Liver (tissue), 9 donors: ENCODE measurements around the gene CEP128. TPM values are rescaled to one million over a fixed set of nuclear protein-coding genes. Genes with fewer than 3 reads are reported as not detected.

Source experiments
- DNase-seq: peaks from one replicate; pipeline ENCODE4 v3.0.0-alpha.2; 2017; ENCODE audit warnings: low spot score
- H3K27ac ChIP-seq, 2 donors: one replicate each; pipeline ENCODE4 v1.7.0; 2013; ENCODE audit warnings: inconsistent platforms in 2 of 2, low read length in 2 of 2, control low read depth in 1 of 2, low read depth in 1 of 2, mild to moderate bottlenecking in 1 of 2
- H3K27me3 ChIP-seq, 4 donors: one replicate each; pipeline versions ENCODE4 v1.6.1 to v1.7.0; 2013; ENCODE audit warnings: low read length in 3 of 4, inconsistent platforms in 1 of 4, mild to moderate bottlenecking in 1 of 4, moderate library complexity in 1 of 4; ENCODE audit not compliant: control insufficient read depth in 4 of 4, insufficient read depth in 4 of 4
- H3K36me3 ChIP-seq, 4 donors: one replicate each; pipeline versions ENCODE4 v1.6.1 to v1.7.0; 2013; ENCODE audit warnings: low read length in 3 of 4, mild to moderate bottlenecking in 3 of 4, low read depth in 1 of 4, moderate library complexity in 1 of 4; ENCODE audit not compliant: control insufficient read depth in 4 of 4, insufficient read depth in 3 of 4
- H3K4me1 ChIP-seq, 4 donors: one replicate each; pipeline versions ENCODE4 v1.6.1 to v1.7.0; 2013; ENCODE audit warnings: low read length in 3 of 4, mild to moderate bottlenecking in 3 of 4, moderate library complexity in 1 of 4; ENCODE audit not compliant: control insufficient read depth in 4 of 4, insufficient read depth in 4 of 4
- H3K4me3 ChIP-seq, 3 donors: one replicate each; pipeline versions ENCODE4 v1.6.1 to v1.7.0; 2013; ENCODE audit warnings: low read length in 3 of 3, control low read depth in 1 of 3, low read depth in 1 of 3, mild to moderate bottlenecking in 1 of 3
- H3K9ac ChIP-seq, 2 donors: one replicate each; pipeline ENCODE4 v1.7.0; 2013; ENCODE audit warnings: low read length in 2 of 2, mild to moderate bottlenecking in 2 of 2, moderate library complexity in 2 of 2, control low read depth in 1 of 2, low read depth in 1 of 2
- H3K9me3 ChIP-seq, 4 donors: one replicate each; pipeline versions ENCODE4 v1.6.1 to v1.7.0; 2013; ENCODE audit warnings: low read length in 3 of 4; ENCODE audit not compliant: control insufficient read depth in 4 of 4
- EGR1 ChIP-seq, 2 donors: IDR thresholded peaks; 2 replicates each; pipeline ENCODE4 v1.6.1; 2016 to 2018; ENCODE audit warnings: antibody characterized with exemption in 2 of 2, low read depth in 2 of 2
- FOXA1 ChIP-seq: IDR thresholded peaks from 2 replicates; pipeline ENCODE4 v1.6.1; 2016; ENCODE audit warnings: antibody characterized with exemption
- FOXA2 ChIP-seq: IDR thresholded peaks from 2 replicates; pipeline ENCODE4 v1.6.1; 2016; ENCODE audit warnings: antibody characterized with exemption
- GABPA ChIP-seq, 2 donors: IDR thresholded peaks in 1 of 2; conservative IDR thresholded peaks in 1 of 2; 2 replicates each; pipeline ENCODE4 v1.6.1; 2016; ENCODE audit warnings: antibody characterized with exemption in 2 of 2, mild to moderate bottlenecking in 1 of 2, moderate library complexity in 1 of 2
- HNF4A ChIP-seq, 2 donors: conservative IDR thresholded peaks; 2 replicates each; pipeline ENCODE4 v1.6.1; 2016; ENCODE audit warnings: antibody characterized with exemption in 2 of 2, mild to moderate bottlenecking in 2 of 2
- HNF4G ChIP-seq: IDR thresholded peaks from 2 replicates; pipeline ENCODE4 v1.6.1; 2016; ENCODE audit warnings: antibody characterized with exemption
- NR2F2 ChIP-seq: IDR thresholded peaks from 2 replicates; pipeline ENCODE4 v1.6.1; 2016; ENCODE audit warnings: antibody characterized with exemption
- RAD21 ChIP-seq, 2 donors: IDR thresholded peaks; 2 replicates each; pipeline ENCODE4 v1.6.1; 2016; ENCODE audit warnings: antibody characterized with exemption in 2 of 2, mild to moderate bottlenecking in 2 of 2
- REST ChIP-seq: IDR thresholded peaks from 2 replicates; pipeline ENCODE4 v1.6.1; 2016; ENCODE audit warnings: antibody characterized with exemption, mild to moderate bottlenecking
- RXRA ChIP-seq, 2 donors: IDR thresholded peaks; 2 replicates each; pipeline ENCODE4 v1.6.1; 2017 to 2018; ENCODE audit warnings: antibody characterized with exemption in 2 of 2, mild to moderate bottlenecking in 1 of 2
- SP1 ChIP-seq: IDR thresholded peaks from 2 replicates; pipeline ENCODE4 v1.6.1; 2018; ENCODE audit warnings: antibody characterized with exemption, mild to moderate bottlenecking
- TAF1 ChIP-seq: conservative IDR thresholded peaks from 2 replicates; pipeline ENCODE4 v1.6.1; 2016; ENCODE audit warnings: antibody characterized with exemption, mild to moderate bottlenecking
- YY1 ChIP-seq: IDR thresholded peaks from 2 replicates; pipeline ENCODE4 v1.6.1; 2016; ENCODE audit warnings: antibody characterized with exemption, mild to moderate bottlenecking
- WGBS: extraction: QIAGEN DNeasy Blood & Tissue Kit; methylation state at CpG from one replicate; pipeline ENCODE4 v1.1.7; 2013; 5-methylcytosine and 5-hydroxymethylcytosine counted together
- polyA plus RNA-seq, 2 donors: library from polyadenylated mRNA; stranded (reverse) in 1 of 2; unstranded in 1 of 2; fragments of 200-250 nt in 1 of 2; fragments of >200 nt in 1 of 2; fragmentation: Nextera tagmentation in 1 of 2; extraction: Ambion mirVana in 1 of 2; gene quantifications; one replicate each; pipeline versions ENCODE4 v1.2.1 to v1.2.3, GENCODE V29; 2013 to 2015
- total RNA-seq, 2 donors: library from RNA; depleted of rRNA; stranded (reverse); fragments of >200 nt; gene quantifications; one replicate each; pipeline ENCODE4 v1.2.3, GENCODE V29; 2014
- TF ChIP-seq, protein P1 (sequence below): IDR thresholded peaks from 2 replicates; pipeline ENCODE4 v1.6.1; 2016; ENCODE audit warnings: antibody characterized with exemption
- TF ChIP-seq, protein P2 (sequence below): fragments of 150-350 bp; IDR thresholded peaks from 2 replicates; pipeline ENCODE4 v1.5.1; 2017; ENCODE audit warnings: improper control_type of control experiment, low read depth, low read length; ENCODE audit not compliant: missing input control
- TF ChIP-seq, protein P3 (sequence below): IDR thresholded peaks from 2 replicates; pipeline ENCODE4 v1.6.1; 2016; ENCODE audit warnings: antibody characterized with exemption
- TF ChIP-seq, protein P4 (sequence below): IDR thresholded peaks from 2 replicates; pipeline ENCODE4 v1.6.1; 2016; ENCODE audit warnings: antibody characterized with exemption
- donor health status: healthy.
- donor health status: healthy.
- donor health status: healthy.
- donor health status: healthy.
- donor health status: healthy.

CEP128 gene
- total and polyA plus RNA-seq, 4 donors, result 0.27 to 3.8 (median 1.4) TPM

DNA sequence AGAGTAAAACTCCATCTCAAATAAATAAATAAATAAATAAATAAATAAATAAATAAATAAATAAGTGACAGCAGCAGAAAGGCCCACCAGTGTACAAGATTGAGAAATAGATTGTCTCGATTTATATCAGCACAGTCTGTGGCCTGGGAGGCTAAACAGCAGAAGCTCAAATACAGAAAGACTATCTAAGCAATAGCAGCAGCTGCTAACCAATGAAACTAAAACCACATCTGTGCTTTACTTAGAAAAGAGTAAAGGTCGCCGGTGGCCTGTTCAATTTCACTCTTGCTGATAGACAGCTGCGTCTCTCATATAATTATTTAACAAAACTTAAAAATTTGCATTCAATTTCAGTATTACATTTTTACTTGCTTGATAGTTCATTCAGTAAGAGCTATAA, 325.7 kb downstream of the CEP128 start:
- Histone ChIP-seq H3K36me3 (no peaks in the 10 kb centered on the region), H3K27me3 (no peaks in the 10 kb centered on the region), H3K9ac (no peak overlapping the region), H3K4me3 (no peak overlapping the region), H3K4me1 (no peaks in the 10 kb centered on the region), H3K9me3 (no peaks in the 10 kb centered on the region), H3K27ac (no peak overlapping the region)
- 66% methylated on average over 4 of the region's 4 CpGs for WGBS
- TF ChIP-seq RXRA (IDR thresholded peaks at IDR 0.05) (no peak), FOXA1 (no peak), HNF4G (no peak), YY1 (no peak), REST (no peak), SP1 (no peak)
- TF ChIP-seq, protein P1, sequence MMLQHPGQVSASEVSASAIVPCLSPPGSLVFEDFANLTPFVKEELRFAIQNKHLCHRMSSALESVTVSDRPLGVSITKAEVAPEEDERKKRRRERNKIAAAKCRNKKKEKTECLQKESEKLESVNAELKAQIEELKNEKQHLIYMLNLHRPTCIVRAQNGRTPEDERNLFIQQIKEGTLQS, result no peak
- TF ChIP-seq, protein P2, sequence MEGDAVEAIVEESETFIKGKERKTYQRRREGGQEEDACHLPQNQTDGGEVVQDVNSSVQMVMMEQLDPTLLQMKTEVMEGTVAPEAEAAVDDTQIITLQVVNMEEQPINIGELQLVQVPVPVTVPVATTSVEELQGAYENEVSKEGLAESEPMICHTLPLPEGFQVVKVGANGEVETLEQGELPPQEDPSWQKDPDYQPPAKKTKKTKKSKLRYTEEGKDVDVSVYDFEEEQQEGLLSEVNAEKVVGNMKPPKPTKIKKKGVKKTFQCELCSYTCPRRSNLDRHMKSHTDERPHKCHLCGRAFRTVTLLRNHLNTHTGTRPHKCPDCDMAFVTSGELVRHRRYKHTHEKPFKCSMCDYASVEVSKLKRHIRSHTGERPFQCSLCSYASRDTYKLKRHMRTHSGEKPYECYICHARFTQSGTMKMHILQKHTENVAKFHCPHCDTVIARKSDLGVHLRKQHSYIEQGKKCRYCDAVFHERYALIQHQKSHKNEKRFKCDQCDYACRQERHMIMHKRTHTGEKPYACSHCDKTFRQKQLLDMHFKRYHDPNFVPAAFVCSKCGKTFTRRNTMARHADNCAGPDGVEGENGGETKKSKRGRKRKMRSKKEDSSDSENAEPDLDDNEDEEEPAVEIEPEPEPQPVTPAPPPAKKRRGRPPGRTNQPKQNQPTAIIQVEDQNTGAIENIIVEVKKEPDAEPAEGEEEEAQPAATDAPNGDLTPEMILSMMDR, result no peak
- DNase-seq, result no peak

DNA sequence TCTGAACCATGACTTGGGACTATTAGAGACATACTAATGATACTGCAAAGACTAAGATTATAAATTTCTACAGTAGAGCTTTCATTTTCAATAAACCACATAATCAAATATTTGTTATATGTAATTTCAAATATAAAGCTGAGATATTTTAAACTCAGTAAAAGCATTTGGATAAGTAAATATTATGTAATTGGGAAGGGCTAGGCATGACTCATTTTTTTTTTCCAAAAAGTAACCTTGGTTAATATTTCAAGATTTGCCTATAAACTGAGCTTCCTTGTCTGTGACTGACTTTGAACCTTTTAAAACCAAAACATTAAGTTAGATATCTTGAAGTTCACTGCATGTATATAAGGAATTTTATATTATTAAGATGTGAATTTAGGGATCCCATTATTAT, 332.5 kb downstream of the CEP128 start:
- Histone ChIP-seq H3K27ac (no peak overlapping the region), H3K4me3 (no peak overlapping the region), H3K9me3 (no peaks in the 10 kb centered on the region), H3K36me3 (no peaks in the 10 kb centered on the region), H3K4me1 (no peaks in the 10 kb centered on the region), H3K9ac (no peak overlapping the region), H3K27me3 (no peaks in the 10 kb centered on the region)
- DNase-seq, result no peak
- TF ChIP-seq EGR1 (IDR thresholded peaks at IDR 0.05; ENCODE audit: low read depth in 2 of 2) (no peak), YY1 (no peak), FOXA1 (no peak), REST (no peak), HNF4A (conservative IDR thresholded peaks at IDR 0.05) (no peak), GABPA (IDR thresholded peaks at IDR 0.05 in 1 of 2, conservative IDR thresholded peaks at IDR 0.05 in 1 of 2) (no peak), NR2F2 (no peak), RAD21 (IDR thresholded peaks at IDR 0.05) (no peak), SP1 (no peak), HNF4G (no peak), FOXA2 (no peak), TAF1 (no peak)
- TF ChIP-seq, protein P3, sequence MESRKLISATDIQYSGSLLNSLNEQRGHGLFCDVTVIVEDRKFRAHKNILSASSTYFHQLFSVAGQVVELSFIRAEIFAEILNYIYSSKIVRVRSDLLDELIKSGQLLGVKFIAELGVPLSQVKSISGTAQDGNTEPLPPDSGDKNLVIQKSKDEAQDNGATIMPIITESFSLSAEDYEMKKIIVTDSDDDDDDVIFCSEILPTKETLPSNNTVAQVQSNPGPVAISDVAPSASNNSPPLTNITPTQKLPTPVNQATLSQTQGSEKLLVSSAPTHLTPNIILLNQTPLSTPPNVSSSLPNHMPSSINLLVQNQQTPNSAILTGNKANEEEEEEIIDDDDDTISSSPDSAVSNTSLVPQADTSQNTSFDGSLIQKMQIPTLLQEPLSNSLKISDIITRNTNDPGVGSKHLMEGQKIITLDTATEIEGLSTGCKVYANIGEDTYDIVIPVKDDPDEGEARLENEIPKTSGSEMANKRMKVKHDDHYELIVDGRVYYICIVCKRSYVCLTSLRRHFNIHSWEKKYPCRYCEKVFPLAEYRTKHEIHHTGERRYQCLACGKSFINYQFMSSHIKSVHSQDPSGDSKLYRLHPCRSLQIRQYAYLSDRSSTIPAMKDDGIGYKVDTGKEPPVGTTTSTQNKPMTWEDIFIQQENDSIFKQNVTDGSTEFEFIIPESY, result no peak
- TF ChIP-seq, protein P2, result no peak
- TF ChIP-seq, protein P4, sequence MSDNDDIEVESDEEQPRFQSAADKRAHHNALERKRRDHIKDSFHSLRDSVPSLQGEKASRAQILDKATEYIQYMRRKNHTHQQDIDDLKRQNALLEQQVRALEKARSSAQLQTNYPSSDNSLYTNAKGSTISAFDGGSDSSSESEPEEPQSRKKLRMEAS, result no peak
